OCI-LY1 (cell line): ENCODE data around the gene RIPK3.

ENCODE experiments used
- H2AFZ ChIP-seq: fragments of 200-600 bp; sonication (generic), shearing (Covaris generic); 2 replicates; pipeline ENCODE4 v1.6.0; 2014; ENCODE audit warnings: antibody characterized with exemption, mild to moderate bottlenecking, low read length
- H3F3A ChIP-seq: fragments of 200-600 bp; sonication (generic), shearing (Covaris generic); 2 replicates; pipeline ENCODE4 v1.6.0; 2014; ENCODE audit warnings: mild to moderate bottlenecking, antibody characterized with exemption, low read length, moderate library complexity; ENCODE audit not compliant: insufficient read depth
- H3K27ac ChIP-seq: fragments of 200-600 bp; sonication (generic); 2 replicates; pipeline ENCODE4 v1.5.1; 2014; ENCODE audit warnings: low read length, mixed run types, mild to moderate bottlenecking, low read depth; ENCODE audit not compliant: poor library complexity, severe bottlenecking
- H3K27me3 ChIP-seq: fragments of 200-600 bp; sonication (generic); 2 replicates; pipeline ENCODE4 v1.6.0; 2014; ENCODE audit warnings: antibody characterized with exemption, mild to moderate bottlenecking, low read length, moderate library complexity; ENCODE audit not compliant: insufficient read depth
- H3K36me3 ChIP-seq: fragments of 200-600 bp; sonication (generic); 2 replicates; pipeline ENCODE4 v1.6.1; 2014; ENCODE audit warnings: mild to moderate bottlenecking, antibody characterized with exemption, low read length, moderate library complexity, mixed read lengths; ENCODE audit not compliant: insufficient read depth
- H3K4me1 ChIP-seq: fragments of 200-600 bp; sonication (generic); 2 replicates; pipeline ENCODE4 v1.5.1; 2014; ENCODE audit warnings: mild to moderate bottlenecking, low read length, moderate library complexity; ENCODE audit not compliant: insufficient read depth, severe bottlenecking
- H3K4me2 ChIP-seq: fragments of 200-600 bp; sonication (generic), shearing (Covaris generic); 2 replicates; pipeline ENCODE4 v1.6.1; 2014; ENCODE audit warnings: low read length
- H3K4me3 ChIP-seq: fragments of 200-600 bp; sonication (generic); 2 replicates; pipeline ENCODE4 v1.5.1; 2014; ENCODE audit warnings: low read length, low read depth, mild to moderate bottlenecking, mixed read lengths; ENCODE audit not compliant: poor library complexity, severe bottlenecking
- H3K79me2 ChIP-seq: fragments of 200-600 bp; shearing (Covaris generic); 2 replicates; pipeline ENCODE4 v1.6.1; 2016; ENCODE audit warnings: mixed run types, low read length, mixed read lengths; ENCODE audit not compliant: insufficient read depth
- H3K9ac ChIP-seq: fragments of 200-600 bp; sonication (generic), shearing (Covaris generic); 2 replicates; pipeline ENCODE4 v1.6.1; 2014; ENCODE audit warnings: mild to moderate bottlenecking, low read length, mixed read lengths
- H3K9me2 ChIP-seq: fragments of 200-600 bp; sonication (generic), shearing (Covaris generic); 2 replicates; pipeline ENCODE4 v1.6.1; 2014; ENCODE audit warnings: low read depth, mild to moderate bottlenecking, low read length, mixed read lengths
- H3K9me3 ChIP-seq: fragments of 200-600 bp; shearing (Covaris generic); 2 replicates; pipeline ENCODE4 v1.6.1; 2014; ENCODE audit warnings: low read length, mixed read lengths
- H4K20me1 ChIP-seq: fragments of 200-600 bp; sonication (generic), shearing (Covaris generic); 2 replicates; pipeline ENCODE4 v1.6.0; 2016; ENCODE audit warnings: mild to moderate bottlenecking, low read length; ENCODE audit not compliant: insufficient read depth
- CTCF ChIP-seq: fragments of 200-600 bp; sonication (generic), shearing (Covaris generic); IDR thresholded peaks from 2 replicates; pipeline ENCODE4 v1.5.1; 2017; ENCODE audit warnings: mild to moderate bottlenecking, antibody characterized with exemption, low read length, moderate library complexity, mixed read lengths
- EZH2 ChIP-seq: fragments of 200-600 bp; sonication (generic), shearing (Covaris generic); IDR thresholded peaks from 2 replicates; pipeline ENCODE4 v1.8.0; 2017; ENCODE audit warnings: borderline replicate concordance, mixed run types, mild to moderate bottlenecking, antibody characterized with exemption, low read length, moderate library complexity, mixed read lengths

The RIPK3 gene

GRCh38 chr14:24349742-24350141 lies 10.0 kb upstream of the RIPK3 start:
- Histone ChIP-seq H3K9ac (no peak overlapping the region), H2AFZ (no peak overlapping the region), H3K9me3 (no peaks in the 10 kb centered on the region), H3K27me3 (peaks cover 3% of the 10 kb centered on the region; the same call in 1 of the 2 replicates), H3K79me2 (no peaks in the 10 kb centered on the region), H3K9me2 (no peaks in the 10 kb centered on the region), H3K36me3 (no peaks in the 10 kb centered on the region), H3F3A (no peaks in the 10 kb centered on the region), H4K20me1 (no peaks in the 10 kb centered on the region), H3K4me1 (no peaks in the 10 kb centered on the region), H3K4me2 (no peak overlapping the region), H3K27ac (no peak overlapping the region), H3K4me3 (no peak overlapping the region)
- TF ChIP-seq CTCF (no peak), EZH2 (no peak)

DNA sequence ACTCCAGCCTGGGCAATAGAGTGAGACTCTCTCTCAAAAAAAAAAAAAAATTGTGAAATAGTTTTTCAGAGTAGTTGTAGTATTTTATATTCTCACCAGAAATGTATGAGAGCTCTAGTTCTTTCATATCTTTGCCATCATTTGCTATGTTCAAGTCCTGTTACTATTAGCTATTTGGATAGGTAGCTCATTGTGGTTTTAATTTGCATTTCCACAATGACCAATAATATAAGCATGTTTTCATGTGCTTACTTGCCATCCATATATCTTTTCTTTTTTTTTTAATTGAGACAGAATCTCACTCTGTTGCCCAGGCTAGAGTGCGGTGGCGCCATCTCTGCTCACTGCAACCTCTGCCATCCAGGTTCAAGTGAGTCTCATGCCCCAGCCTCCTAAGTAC lies 8.4 kb upstream of the RIPK3 start:
- no peaks in the 10 kb centered on the region for H3K9me2 ChIP-seq

DNA sequence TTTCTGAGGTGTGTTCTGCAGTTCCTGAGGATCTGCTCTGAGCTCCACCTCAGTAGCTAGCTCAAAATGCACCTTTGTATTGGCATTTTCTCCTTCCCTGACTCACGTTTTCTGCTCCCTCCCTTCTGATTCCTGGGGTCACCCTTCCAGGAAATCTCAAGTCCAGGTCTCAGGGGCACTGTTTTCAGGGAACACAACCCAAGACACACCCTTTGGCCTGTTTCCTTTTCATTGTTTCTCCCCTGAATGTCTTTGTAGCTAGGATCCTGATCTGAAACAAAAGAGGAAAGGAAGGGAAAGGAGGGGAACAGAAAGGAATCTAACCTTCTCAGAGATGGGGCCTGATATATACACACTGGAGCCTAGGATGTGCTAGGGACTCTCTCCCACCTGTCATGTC lies 7.3 kb upstream of the RIPK3 start:
- Histone ChIP-seq H2AFZ (no peak overlapping the region), H3F3A (no peaks in the 10 kb centered on the region), H3K36me3 (no peaks in the 10 kb centered on the region), H3K9ac (no peak overlapping the region), H3K27me3 (0 out of 2 replicates have a peak, but pooled peaks cover 3% of the 10 kb centered on the region), H3K79me2 (no peaks in the 10 kb centered on the region), H4K20me1 (no peaks in the 10 kb centered on the region), H3K4me3 (no peak overlapping the region), H3K9me3 (no peaks in the 10 kb centered on the region), H3K4me1 (no peaks in the 10 kb centered on the region), H3K27ac (no peak overlapping the region), H3K9me2 (no peaks in the 10 kb centered on the region), H3K4me2 (no peak overlapping the region)
- TF ChIP-seq EZH2, result no peak
- TF ChIP-seq CTCF, result no peak

More for the DNA sequence above, 8.4 kb upstream of the RIPK3 start:
- Histone ChIP-seq H2AFZ (no peak overlapping the region), H4K20me1 (no peaks in the 10 kb centered on the region), H3K27me3 (peaks cover 3% of the 10 kb centered on the region; the same call in 1 of the 2 replicates), H3K36me3 (no peaks in the 10 kb centered on the region), H3K27ac (no peak overlapping the region), H3K9ac (no peak overlapping the region), H3K4me1 (no peaks in the 10 kb centered on the region), H3K79me2 (no peaks in the 10 kb centered on the region), H3K4me3 (no peak overlapping the region), H3K9me3 (no peaks in the 10 kb centered on the region), H3K4me2 (no peak overlapping the region), H3F3A (no peaks in the 10 kb centered on the region)
- TF ChIP-seq CTCF (no peak), EZH2 (no peak)
